Stimulated activated CD8-positive, alpha-beta memory T cell treated with anti-CD3 and anti-CD28 coated beads, Interleukin-2, amount 100 ng/mL, for 48 hours (primary cell): ENCODE results near the gene DNAJC22.
A peak's percentile ranks its signal among the peaks of the same experiment; 100 is the strongest.
"Not testable (repeated sequence)": the region's sequence is repeated elsewhere in the genome, so short reads cannot be mapped to it uniquely, and the experiment has no call there.

Experiments
- DNase-seq, 2 donors: peaks; one replicate each; pipeline ENCODE4 v3.0.0-alpha.2; 2020; ENCODE audit warnings: low read depth in 2 of 2

DNAJC22 gene

GRCh38 chr12:49375406-49375805 lies 28.7 kb downstream of the DNAJC22 start:
- DNase-seq: no peak

GRCh38 chr12:49377386-49377785 lies 30.7 kb downstream of the DNAJC22 start:
- DNase-seq: no peak

GRCh38 chr12:49380184-49380583 lies 33.5 kb downstream of the DNAJC22 start:
- not testable (repeated sequence) for DNase-seq

- DNase-seq: peak; percentile 45 to 57
Measured at GRCh38 chr12:49388682-49389386, 42.1 kb downstream of the DNAJC22 start.

- DNase-seq: no peak
Measured at GRCh38 chr12:49389387-49389703, 42.7 kb downstream of the DNAJC22 start.

- no peak for DNase-seq
Measured at GRCh38 chr12:49397000-49397399, 50.3 kb downstream of the DNAJC22 start.

- DNase-seq: no peak
Measured at GRCh38 chr12:49400304-49400703, 53.6 kb downstream of the DNAJC22 start.
